A673 (cell line): ENCODE data around the gene RNF208.

Experiments used
- CTCF ChIP-seq: fragments of 300-800, 200-600 bp; sonication (generic); conservative IDR thresholded peaks from 2 replicates; pipeline ENCODE4 v1.5.1; 2017; ENCODE audit warnings: low read depth, mild to moderate bottlenecking, antibody characterized with exemption, low read length, moderate library complexity, mixed read lengths
- EZH2 ChIP-seq: fragments of 200-600 bp; sonication (generic); IDR thresholded peaks from 2 replicates; pipeline ENCODE4 v1.6.1; 2017; ENCODE audit warnings: borderline replicate concordance, low read depth, mild to moderate bottlenecking, mixed read lengths, antibody characterized with exemption, low read length; ENCODE audit not compliant: poor library complexity, severe bottlenecking

GRCh38 chr9:137178201-137178938 lies 43.7 kb downstream of the RNF208 start:
- TF ChIP-seq CTCF (no peak), EZH2 (no peak)
